Loucy (cell line): ENCODE data around the gene GGTLC3.
"Not testable (repeated sequence)": the region's sequence is repeated elsewhere in the genome, so short reads cannot be mapped to it uniquely, and the experiment has no call there.

Experiments
- H2AFZ ChIP-seq: fragments of 200-600 bp; sonication (generic); 2 replicates; pipeline ENCODE4 v1.6.0; 2016; ENCODE audit warnings: antibody characterized with exemption, mild to moderate bottlenecking, low read length, moderate library complexity
- H3F3A ChIP-seq: fragments of 200-600 bp; 2 replicates; pipeline ENCODE4 v1.6.0; 2016; ENCODE audit warnings: antibody characterized with exemption, low read depth, mild to moderate bottlenecking
- H3K27me3 ChIP-seq: fragments of 200-600 bp; sonication (generic); 2 replicates; pipeline ENCODE4 v1.6.1; 2014; ENCODE audit warnings: low read length, mild to moderate bottlenecking; ENCODE audit not compliant: insufficient read depth, poor library complexity, severe bottlenecking
- H3K36me3 ChIP-seq: fragments of 200-600 bp; sonication (generic); 2 replicates; pipeline ENCODE4 v1.6.1; 2016; ENCODE audit warnings: low read length; ENCODE audit not compliant: insufficient read depth
- H3K4me1 ChIP-seq: fragments of 200-600 bp; sonication (generic); 2 replicates; pipeline ENCODE4 v1.5.1; 2014; ENCODE audit warnings: low read length, mild to moderate bottlenecking; ENCODE audit not compliant: insufficient read depth, poor library complexity, severe bottlenecking
- H3K4me2 ChIP-seq: fragments of 200-600 bp; sonication (generic); 2 replicates; pipeline ENCODE4 v1.6.0; 2014; ENCODE audit warnings: antibody characterized with exemption, low read length, low read depth, mild to moderate bottlenecking; ENCODE audit not compliant: poor library complexity, severe bottlenecking
- H3K4me3 ChIP-seq: fragments of 200-600 bp; sonication (generic); 2 replicates; pipeline ENCODE4 v1.5.1; 2014; ENCODE audit warnings: low read length, mild to moderate bottlenecking, mixed read lengths; ENCODE audit not compliant: poor library complexity, severe bottlenecking
- H3K79me2 ChIP-seq: fragments of 200-600 bp; sonication (generic); 2 replicates; pipeline ENCODE4 v1.6.1; 2014; ENCODE audit warnings: low read length; ENCODE audit not compliant: insufficient read depth
- H3K9ac ChIP-seq: fragments of 200-600 bp; sonication (generic); 2 replicates; pipeline ENCODE4 v1.6.0; 2014; ENCODE audit warnings: mild to moderate bottlenecking, low read depth, low read length, moderate library complexity; ENCODE audit not compliant: poor library complexity, severe bottlenecking
- H3K9me2 ChIP-seq: fragments of 200-600 bp; sonication (generic); replicated peaks from 2 replicates; pipeline ENCODE4 v1.6.1; 2016; ENCODE audit warnings: low read depth, low read length, mixed read lengths
- H3K9me3 ChIP-seq: fragments of 200-600 bp; sonication (generic); 2 replicates; pipeline ENCODE4 v1.6.1; 2014; ENCODE audit warnings: mild to moderate bottlenecking, antibody characterized with exemption, low read length, low read depth; ENCODE audit not compliant: insufficient read depth
- H4K20me1 ChIP-seq: fragments of 200-600 bp; sonication (generic); 2 replicates; pipeline ENCODE4 v1.6.0; 2014; ENCODE audit warnings: antibody characterized with exemption, low read length, mild to moderate bottlenecking; ENCODE audit not compliant: insufficient read depth, poor library complexity, severe bottlenecking

The GGTLC3 gene

DNA sequence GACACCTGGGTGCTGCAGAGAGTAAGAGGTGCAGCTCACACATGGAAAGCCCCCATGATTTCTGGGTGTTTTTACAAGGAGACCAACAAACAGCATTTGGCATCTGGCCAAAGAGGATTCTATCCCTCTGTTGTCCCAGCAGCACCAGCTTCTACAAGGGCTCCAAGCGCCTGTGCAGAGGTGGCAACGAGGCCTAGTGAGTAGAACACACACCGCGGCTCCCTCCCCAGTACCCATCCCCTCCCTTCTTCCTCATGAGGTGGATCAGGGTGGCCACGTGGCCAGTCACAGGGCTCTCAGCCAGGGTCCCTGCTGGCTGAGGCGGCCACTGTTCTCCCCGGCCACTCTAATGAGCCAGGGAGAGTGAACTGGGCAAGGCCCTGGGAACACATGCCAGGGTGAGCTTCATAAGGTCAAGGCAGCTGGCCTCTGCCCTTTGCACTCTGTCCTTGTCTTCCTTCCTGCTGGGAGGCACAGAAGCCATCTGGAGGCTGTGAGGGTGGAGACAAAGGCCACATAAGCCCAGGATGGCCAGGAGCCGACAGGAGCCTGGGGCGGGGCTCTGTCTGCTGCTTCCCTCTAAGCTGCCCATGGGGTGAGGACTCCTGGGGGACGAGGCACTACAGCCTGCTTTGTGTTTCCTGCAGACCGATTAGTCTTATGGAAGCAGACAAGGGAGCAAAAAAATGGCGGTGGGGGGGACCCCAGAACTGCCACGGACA lies 31.7 kb upstream of the GGTLC3 start:
- H3K4me2 ChIP-seq, H3K4me3 ChIP-seq, H3K9me3 ChIP-seq, H2AFZ ChIP-seq, H3K79me2 ChIP-seq, H3K9ac ChIP-seq, H3F3A ChIP-seq, H3K27me3 ChIP-seq, H4K20me1 ChIP-seq, H3K4me1 ChIP-seq, H3K9me2 ChIP-seq, H3K36me3 ChIP-seq: not testable (repeated sequence)

GRCh38 chr22:18544615-18545014 lies 26.7 kb upstream of the GGTLC3 start:
- not testable (repeated sequence) for H3K9me2 ChIP-seq, H3K4me3 ChIP-seq, H4K20me1 ChIP-seq, H3F3A ChIP-seq, H3K4me1 ChIP-seq, H3K27me3 ChIP-seq, H2AFZ ChIP-seq, H3K36me3 ChIP-seq, H3K4me2 ChIP-seq, H3K9me3 ChIP-seq, H3K9ac ChIP-seq, H3K79me2 ChIP-seq

DNA sequence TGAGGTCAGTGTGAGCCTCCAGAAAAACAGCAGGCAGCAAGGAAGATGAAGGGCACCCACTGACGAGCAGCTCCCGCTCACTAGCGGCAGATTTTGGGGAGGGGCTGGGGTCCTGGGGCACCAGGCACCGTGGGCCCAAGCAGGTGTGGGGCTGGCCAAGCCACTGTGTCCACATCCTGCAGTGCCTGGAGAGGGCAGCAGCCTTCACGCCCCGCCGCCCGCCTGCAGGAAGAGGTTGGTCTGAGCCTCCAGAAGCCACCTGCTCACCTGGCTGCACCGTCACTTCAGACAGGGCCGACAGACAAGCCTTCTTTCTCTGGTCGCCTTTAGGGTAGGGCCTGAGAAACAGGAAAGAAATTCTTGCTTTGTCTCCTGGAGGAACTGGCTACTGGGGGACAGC lies 25.4 kb upstream of the GGTLC3 start:
- H3K79me2 ChIP-seq, H3F3A ChIP-seq, H3K9me2 ChIP-seq, H3K36me3 ChIP-seq, H3K4me3 ChIP-seq, H3K9ac ChIP-seq, H4K20me1 ChIP-seq, H3K4me2 ChIP-seq, H3K27me3 ChIP-seq, H3K9me3 ChIP-seq, H2AFZ ChIP-seq, H3K4me1 ChIP-seq: not testable (repeated sequence)

DNA sequence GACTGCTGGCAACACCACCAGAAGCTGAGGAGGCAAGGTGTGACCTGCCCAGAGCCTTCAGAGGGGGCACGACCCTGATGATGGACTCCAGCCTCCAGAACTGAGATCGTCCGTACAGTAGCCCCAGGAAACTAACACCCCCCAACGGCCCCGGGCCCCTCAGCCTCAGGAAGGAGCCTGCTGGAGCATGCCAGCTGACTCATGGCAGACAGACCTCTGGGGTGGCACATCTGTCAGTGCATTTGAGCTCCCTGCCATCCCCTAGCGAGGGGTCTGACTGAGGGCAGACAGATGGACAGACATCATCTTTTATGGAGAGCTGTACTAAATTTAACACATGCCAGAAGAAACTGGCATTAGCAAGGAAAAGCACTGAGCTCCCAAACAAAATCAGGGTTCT lies 22.0 kb upstream of the GGTLC3 start:
- H4K20me1 ChIP-seq, H3K27me3 ChIP-seq, H3K9ac ChIP-seq, H3K4me2 ChIP-seq, H3K4me1 ChIP-seq, H3K9me3 ChIP-seq, H2AFZ ChIP-seq, H3K79me2 ChIP-seq, H3K9me2 ChIP-seq, H3K4me3 ChIP-seq, H3F3A ChIP-seq, H3K36me3 ChIP-seq: not testable (repeated sequence)

DNA sequence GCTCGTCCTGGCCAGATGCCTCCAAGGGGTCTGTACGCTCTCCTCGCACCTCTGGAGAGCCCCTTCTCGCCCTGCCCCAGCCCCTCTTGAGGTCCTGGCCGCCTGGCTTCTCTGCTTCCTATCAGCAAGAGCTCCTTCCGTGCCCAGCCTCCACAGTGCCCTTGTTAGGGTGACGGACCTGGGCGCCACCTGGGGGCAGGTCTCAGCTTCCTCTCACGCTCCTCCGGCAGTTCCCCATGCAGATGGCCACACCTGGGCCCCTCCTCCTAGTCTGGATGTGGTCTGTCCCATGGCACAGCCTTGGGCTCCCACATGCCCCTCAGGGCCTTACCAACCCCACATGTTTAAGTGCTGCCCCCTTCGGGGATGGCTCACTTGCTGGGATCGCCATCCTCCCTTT lies 16.4 kb upstream of the GGTLC3 start:
- not testable (repeated sequence) for H3K9ac ChIP-seq, H3K27me3 ChIP-seq, H3K4me2 ChIP-seq, H2AFZ ChIP-seq, H3K4me1 ChIP-seq, H4K20me1 ChIP-seq, H3K79me2 ChIP-seq, H3K4me3 ChIP-seq, H3K9me2 ChIP-seq, H3K9me3 ChIP-seq, H3K36me3 ChIP-seq, H3F3A ChIP-seq

DNA sequence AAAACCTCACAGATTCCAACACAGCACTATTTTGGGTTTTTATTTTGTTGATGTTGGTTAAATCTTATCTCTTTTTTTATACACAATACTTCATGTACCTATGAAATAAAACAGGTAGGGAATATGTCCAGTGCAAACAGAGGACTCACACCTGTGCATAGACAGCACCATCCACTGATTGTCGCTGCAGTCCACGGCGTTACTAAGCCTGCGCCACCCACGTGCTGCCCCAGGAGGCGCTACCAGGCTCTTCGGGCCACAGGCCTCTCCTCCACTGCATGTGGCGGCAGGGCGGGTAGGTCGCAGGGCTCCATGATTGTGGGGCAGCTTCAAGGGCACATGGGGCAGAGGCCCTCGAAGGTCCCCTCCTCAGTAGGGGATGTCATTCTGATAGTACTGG lies 15.7 kb upstream of the GGTLC3 start:
- H3K27me3 ChIP-seq, H3K9me3 ChIP-seq, H3K36me3 ChIP-seq, H3K9ac ChIP-seq, H3K9me2 ChIP-seq, H3K4me2 ChIP-seq, H2AFZ ChIP-seq, H3K4me3 ChIP-seq, H4K20me1 ChIP-seq, H3K4me1 ChIP-seq, H3K79me2 ChIP-seq, H3F3A ChIP-seq: not testable (repeated sequence)

- not testable (repeated sequence) for H3K4me1 ChIP-seq, H3K36me3 ChIP-seq, H3F3A ChIP-seq
Observed at GRCh38 chr22:18529416-18530145, 11.6 kb upstream of the GGTLC3 start.

More at GRCh38 chr22:18529416-18530145, 11.6 kb upstream of the GGTLC3 start:
- H4K20me1 ChIP-seq, H3K9me2 ChIP-seq, H3K9me3 ChIP-seq, H2AFZ ChIP-seq, H3K27me3 ChIP-seq, H3K4me3 ChIP-seq, H3K79me2 ChIP-seq, H3K9ac ChIP-seq, H3K4me2 ChIP-seq: not testable (repeated sequence)
